ENCODE results near the gene ZDHHC18. TPM values are rescaled to one million over a fixed set of nuclear protein-coding genes. Genes with fewer than 3 reads are reported as not detected.

The ZDHHC18 gene
- total RNA-seq, result 10 to 100 TPM; 18.9 to 35.9 (median 24.9) TPM

DNA sequence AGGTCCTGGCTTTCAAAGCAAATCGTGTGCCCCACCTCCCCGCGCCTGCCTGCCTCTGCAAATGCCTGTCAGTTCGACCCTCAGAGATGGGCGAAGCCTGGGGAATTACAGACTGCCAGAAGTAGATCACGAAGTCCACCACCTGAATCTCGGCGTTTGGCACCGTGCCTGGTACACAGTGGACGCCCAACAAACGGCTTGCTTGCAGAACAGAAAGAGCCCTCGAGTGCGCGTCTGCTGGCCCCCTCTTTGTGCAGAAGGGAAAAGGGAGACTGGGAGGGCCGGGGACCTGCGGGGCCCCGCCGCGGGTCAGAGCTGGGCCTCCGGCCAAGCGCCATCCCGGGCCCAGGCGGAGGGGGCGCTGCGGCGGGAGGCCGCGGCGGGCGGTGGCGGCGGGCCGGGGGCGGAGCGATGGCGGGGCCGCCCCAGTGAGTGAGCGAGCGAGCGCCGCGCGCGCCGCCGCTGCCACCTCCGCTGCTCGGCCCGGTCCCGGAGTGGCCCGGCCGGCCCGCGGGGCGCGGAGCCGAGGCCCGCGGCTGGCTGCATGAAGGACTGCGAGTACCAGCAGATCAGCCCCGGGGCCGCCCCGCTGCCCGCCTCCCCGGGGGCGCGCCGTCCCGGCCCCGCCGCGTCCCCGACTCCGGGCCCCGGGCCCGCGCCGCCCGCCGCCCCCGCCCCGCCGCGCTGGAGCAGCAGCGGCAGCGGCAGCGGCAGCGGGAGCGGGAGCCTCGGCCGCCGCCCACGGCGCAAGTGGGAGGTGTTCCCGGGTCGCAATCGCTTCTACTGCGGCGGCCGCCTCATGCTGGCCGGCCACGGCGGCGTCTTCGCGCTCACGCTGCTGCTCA lies at the start of gene ZDHHC18:
ZDHHC18 (plus strand) TSS at position 428 of the 845 bp plus-strand sequence; CDS start at position 545, 117 bp downstream.
- 1% methylated on average over 17 to 21 of the region's 107 CpGs for WGBS, 2 donors
- DNase-seq (peak; percentile 74 to 96), ATAC-seq (ENCODE audit: low FRiP score in 2 of 2) (peak; percentile 83 to 95)
- TF ChIP-seq POLR2A (IDR thresholded peaks at IDR 0.05), result peak in 1 of 4 donors; percentile 33
- no peak for TF ChIP-seq EP300 (IDR thresholded peaks at IDR 0.05)
- TF ChIP-seq CTCF (IDR thresholded peaks at IDR 0.05), result peak; percentile 79 to 92 (median 91)
- Histone ChIP-seq H3K27ac (peak within 1 kb of the TSS; percentile 69 to 88 (median 82)), H3K9me3 (no peaks in the 10 kb centered on the region), H3K4me1 (peaks cover 30 to 46% (median 40%) of the 10 kb centered on the region in 4 donors), H3K4me3 (peak within 1 kb of the TSS; percentile 68 to 93 (median 90)), H3K36me3 (peaks cover 0 to 5% (median 0%) of the 10 kb centered on the region in 4 donors), H3K27me3 (no peaks in the 10 kb centered on the region)

- 88 to 91% methylated on average over 11 of the region's 11 CpGs for WGBS, 2 donors
- peak in 1 of 2 donors; percentile 41 for DNase-seq
- H3K9me3 ChIP-seq, result no peaks in the 10 kb centered on the region
- TF ChIP-seq CTCF (IDR thresholded peaks at IDR 0.05) (no peak), POLR2A (IDR thresholded peaks at IDR 0.05) (no peak), POLR2AphosphoS5 (IDR thresholded peaks at IDR 0.05) (no peak), EP300 (IDR thresholded peaks at IDR 0.05) (no peak)
- H3K4me3 ChIP-seq, result no peak overlapping the region
- peaks cover 41 to 81% (median 66%) of the 10 kb centered on the region in 4 donors for H3K36me3 ChIP-seq
- no peak for ATAC-seq (ENCODE audit: low FRiP score in 2 of 2)
- H3K4me1 ChIP-seq, result peaks cover 16 to 28% (median 21%) of the 10 kb centered on the region in 4 donors
- no peaks in the 10 kb centered on the region for H3K27me3 ChIP-seq
- H3K27ac ChIP-seq, result no peak overlapping the region
Observed at GRCh38 chr1:26779098-26779668, 47.3 kb upstream of the ZDHHC18 start.

DNA sequence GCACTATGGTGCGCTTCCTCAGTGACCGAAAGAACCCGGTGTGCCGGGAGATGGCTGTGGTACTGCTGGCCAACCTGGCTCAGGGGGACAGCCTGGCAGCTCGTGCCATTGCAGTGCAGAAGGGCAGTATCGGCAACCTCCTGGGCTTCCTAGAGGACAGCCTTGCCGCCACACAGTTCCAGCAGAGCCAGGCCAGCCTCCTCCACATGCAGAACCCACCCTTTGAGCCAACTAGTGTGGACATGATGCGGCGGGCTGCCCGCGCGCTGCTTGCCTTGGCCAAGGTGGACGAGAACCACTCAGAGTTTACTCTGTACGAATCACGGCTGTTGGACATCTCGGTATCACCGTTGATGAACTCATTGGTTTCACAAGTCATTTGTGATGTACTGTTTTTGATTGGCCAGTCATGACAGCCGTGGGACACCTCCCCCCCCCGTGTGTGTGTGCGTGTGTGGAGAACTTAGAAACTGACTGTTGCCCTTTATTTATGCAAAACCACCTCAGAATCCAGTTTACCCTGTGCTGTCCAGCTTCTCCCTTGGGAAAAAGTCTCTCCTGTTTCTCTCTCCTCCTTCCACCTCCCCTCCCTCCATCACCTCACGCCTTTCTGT lies 46.0 kb upstream of the ZDHHC18 start:
- Histone ChIP-seq H3K4me1 (peaks cover 29 to 37% (median 34%) of the 10 kb centered on the region in 4 donors), H3K4me3 (no peak overlapping the region), H3K9me3 (no peaks in the 10 kb centered on the region), H3K27me3 (no peaks in the 10 kb centered on the region), H3K36me3 (peaks cover 31 to 68% (median 54%) of the 10 kb centered on the region in 4 donors), H3K27ac (no peak overlapping the region)
- TF ChIP-seq CTCF (IDR thresholded peaks at IDR 0.05) (no peak), POLR2AphosphoS5 (IDR thresholded peaks at IDR 0.05) (no peak), POLR2A (IDR thresholded peaks at IDR 0.05) (no peak), EP300 (IDR thresholded peaks at IDR 0.05) (no peak)
- 90 to 92% methylated on average over 12 to 17 of the region's 21 CpGs for WGBS, 2 donors
- ATAC-seq (ENCODE audit: low FRiP score in 2 of 2), result no peak
- DNase-seq, result peak in 1 of 2 donors; percentile 79

- peaks cover 31 to 60% (median 47%) of the 10 kb centered on the region in 4 donors for H3K36me3 ChIP-seq
- TF ChIP-seq CTCF (IDR thresholded peaks at IDR 0.05) (no peak), POLR2AphosphoS5 (IDR thresholded peaks at IDR 0.05) (no peak), EP300 (IDR thresholded peaks at IDR 0.05) (no peak), POLR2A (IDR thresholded peaks at IDR 0.05) (no peak)
- no peak for ATAC-seq (ENCODE audit: low FRiP score in 2 of 2)
- no peak overlapping the region for H3K27ac ChIP-seq
- H3K4me1 ChIP-seq, result peaks cover 38 to 44% (median 40%) of the 10 kb centered on the region in 4 donors
- H3K9me3 ChIP-seq, result no peaks in the 10 kb centered on the region
- H3K4me3 ChIP-seq, result no peak overlapping the region
- no peaks in the 10 kb centered on the region for H3K27me3 ChIP-seq
- DNase-seq, result no peak
- WGBS, 2 donors, result 79 to 84% methylated on average over 11 of the region's 11 CpGs
Observed at GRCh38 chr1:26781206-26781825, 45.2 kb upstream of the ZDHHC18 start.
